Upper lobe of left lung (tissue), 4 donors: ENCODE results near the gene BCL10.

Source experiments
- CTCF ChIP-seq, 6 experiments: fragments of 450-650 bp in 4 of 6; fragments of 200-600 bp in 2 of 6; sonication (generic) in 2 of 6; IDR thresholded peaks; one replicate each; pipeline ENCODE4 v1.5.1; 2016 to 2019; ENCODE audit warnings: antibody characterized with exemption in 6 of 6
- EP300 ChIP-seq, 4 donors: sonication (generic); formaldehyde crosslinking; IDR thresholded peaks; one replicate each; pipeline ENCODE4 v1.5.1; 2017; ENCODE audit warnings: antibody characterized with exemption in 4 of 4, control low read depth in 2 of 4
- POLR2A ChIP-seq, 4 donors: fragments of 450-650 bp; IDR thresholded peaks; one replicate each; pipeline ENCODE4 v1.5.1; 2016 to 2017; ENCODE audit warnings: antibody characterized with exemption in 4 of 4, mild to moderate bottlenecking in 2 of 4
- POLR2AphosphoS5 ChIP-seq, 2 donors: sonication (generic); formaldehyde crosslinking; IDR thresholded peaks; one replicate each; pipeline ENCODE4 v1.5.1; 2017; ENCODE audit warnings: antibody characterized with exemption in 2 of 2

- TF ChIP-seq CTCF (IDR thresholded peaks at IDR 0.05), result no peak
- no peak for TF ChIP-seq POLR2AphosphoS5 (IDR thresholded peaks at IDR 0.05)
- no peak for TF ChIP-seq POLR2A (IDR thresholded peaks at IDR 0.05)
- TF ChIP-seq EP300 (IDR thresholded peaks at IDR 0.05), result no peak
Measured at GRCh38 chr1:85303440-85304162, 27.2 kb upstream of the BCL10 start.
